GM21786 (cell line): ENCODE measurements around the gene TMC5.
"Not testable (repeated sequence)": the region's sequence is repeated elsewhere in the genome, so short reads cannot be mapped to it uniquely, and the experiment has no call there.

Experiments used
- ATAC-seq: cut with Tn5 transposase; IDR thresholded peaks from one replicate; pipeline ENCODE4 v1.9.1; 2021; ENCODE audit not compliant: unreplicated experiment

The TMC5 gene

DNA sequence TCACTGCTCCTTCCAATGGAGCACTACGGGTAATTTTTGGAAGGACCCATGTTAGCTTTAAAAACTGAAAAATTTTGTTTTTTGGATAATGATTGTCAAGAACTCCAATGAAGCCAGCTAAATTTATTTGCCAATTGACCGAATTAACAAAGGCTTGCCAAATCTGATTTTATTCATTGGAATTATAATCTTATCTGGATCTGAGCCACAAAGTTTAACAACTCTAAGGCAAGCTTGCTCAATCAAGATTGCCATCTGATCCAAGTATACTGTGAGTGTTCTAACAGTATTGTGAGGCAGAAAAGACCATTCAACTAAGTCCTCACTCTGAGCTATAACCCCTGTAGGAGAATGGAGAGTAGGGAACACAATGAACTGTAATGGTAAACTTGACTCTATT, 20.3 kb upstream of the TMC5 start:
- ATAC-seq = not testable (repeated sequence)

- no peak for ATAC-seq
Measured at GRCh38 chr16:19400711-19401110, 17.0 kb upstream of the TMC5 start.

DNA sequence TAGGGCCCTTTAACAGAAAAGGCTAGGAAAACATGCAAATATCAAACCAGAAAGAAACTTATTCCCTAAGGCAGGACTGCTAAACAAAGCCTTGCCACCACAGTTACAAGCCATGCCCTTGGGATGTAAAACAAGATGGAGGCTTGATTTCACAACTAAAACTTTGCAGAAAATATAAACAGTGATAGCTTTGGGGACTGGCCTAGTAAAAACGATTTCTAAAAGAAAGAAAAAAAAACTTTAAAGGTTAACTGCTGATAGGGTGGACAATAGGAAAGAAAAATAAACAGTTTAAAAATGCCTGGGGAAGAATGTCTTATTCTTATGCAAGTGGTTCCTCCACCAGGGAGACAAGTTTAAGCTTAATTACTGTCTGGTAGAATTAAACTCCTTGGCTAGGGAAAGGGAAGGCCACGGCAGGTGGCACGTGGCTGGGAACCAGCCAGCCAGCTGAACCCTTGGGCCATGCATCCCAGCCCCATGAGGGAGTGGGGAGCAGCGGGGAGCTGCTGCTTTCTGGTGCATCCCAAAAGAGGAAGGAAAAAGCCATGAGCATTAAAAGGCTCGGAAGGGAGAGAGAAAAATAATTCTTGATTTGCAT, 10.7 kb upstream of the TMC5 start:
- no peak for ATAC-seq

DNA sequence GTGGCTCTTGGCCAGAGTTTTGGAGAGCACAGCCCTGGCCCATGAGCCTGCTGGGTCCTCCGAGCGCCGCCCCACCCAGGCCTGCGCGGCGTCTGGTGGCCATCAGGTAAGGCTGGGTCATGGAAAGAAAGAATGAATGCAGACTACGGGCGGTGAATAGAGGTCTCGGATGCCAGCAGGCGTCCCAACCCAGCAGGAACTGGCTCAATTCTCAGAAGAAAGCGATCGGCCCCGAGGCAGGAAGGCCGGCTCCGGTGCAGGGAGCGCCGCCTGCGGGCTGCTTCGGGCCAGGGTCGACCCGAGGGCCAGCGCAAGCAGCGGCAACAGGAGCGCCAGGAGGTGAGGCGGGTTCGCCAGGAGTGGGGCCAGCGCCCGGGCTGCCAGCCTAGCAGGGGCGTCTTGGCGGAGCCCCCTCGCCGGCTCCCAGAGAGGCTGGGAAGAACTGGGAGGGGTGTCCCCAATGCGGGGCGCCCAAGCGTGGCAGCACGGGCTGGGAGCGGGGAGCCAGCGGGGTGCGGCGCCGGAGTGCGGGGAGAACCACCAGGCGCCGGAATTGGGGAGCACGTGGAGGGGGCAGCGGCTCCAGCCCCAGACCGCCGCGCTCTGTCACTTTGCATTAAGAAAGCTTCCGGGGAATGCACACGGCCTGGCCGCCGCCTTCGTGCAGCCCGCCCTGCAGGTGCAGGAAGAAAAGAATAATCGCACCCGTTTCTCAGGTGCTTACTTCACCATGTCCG, 7.1 kb upstream of the TMC5 start:
- ATAC-seq = no peak

DNA sequence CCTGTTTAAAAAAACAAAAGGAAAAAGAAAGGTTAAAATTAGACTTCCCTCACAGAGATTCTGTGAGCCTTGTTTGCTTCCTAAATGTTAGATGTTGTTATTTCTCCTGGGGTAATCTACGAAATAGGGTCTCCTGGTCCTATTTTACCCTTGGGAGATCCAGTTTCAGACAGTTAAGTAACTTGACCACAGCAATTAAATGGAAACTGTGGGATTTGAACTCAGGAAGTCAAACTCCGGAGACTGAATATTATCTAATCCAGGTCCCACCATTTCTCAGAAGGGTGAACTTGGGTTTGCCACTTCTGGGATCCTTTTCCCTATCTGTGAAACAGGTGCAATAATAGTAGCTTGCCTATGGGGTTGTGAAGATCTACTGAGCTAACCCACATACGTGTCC, 6.4 kb upstream of the TMC5 start:
- no peak for ATAC-seq

DNA sequence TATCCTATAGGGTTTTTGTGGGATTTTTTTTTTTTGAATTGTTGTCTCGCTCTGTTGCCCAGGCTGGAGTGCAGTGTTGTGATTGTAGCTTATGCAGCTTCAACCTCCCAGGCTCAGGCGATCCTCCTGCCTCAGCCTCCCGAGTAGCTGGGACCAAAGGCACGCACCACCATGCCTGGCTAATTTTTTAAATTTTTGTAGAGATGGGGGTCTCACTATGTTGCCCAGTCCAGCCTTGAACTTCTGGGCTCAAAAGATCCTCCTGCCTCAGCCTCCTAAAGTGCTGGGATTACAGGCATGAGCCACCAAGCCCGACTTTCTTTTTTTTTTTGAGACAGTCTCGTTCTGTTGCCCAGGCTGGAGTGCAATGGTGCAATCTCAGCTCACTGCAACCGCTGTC, 5.6 kb upstream of the TMC5 start:
- ATAC-seq = not testable (repeated sequence)

DNA sequence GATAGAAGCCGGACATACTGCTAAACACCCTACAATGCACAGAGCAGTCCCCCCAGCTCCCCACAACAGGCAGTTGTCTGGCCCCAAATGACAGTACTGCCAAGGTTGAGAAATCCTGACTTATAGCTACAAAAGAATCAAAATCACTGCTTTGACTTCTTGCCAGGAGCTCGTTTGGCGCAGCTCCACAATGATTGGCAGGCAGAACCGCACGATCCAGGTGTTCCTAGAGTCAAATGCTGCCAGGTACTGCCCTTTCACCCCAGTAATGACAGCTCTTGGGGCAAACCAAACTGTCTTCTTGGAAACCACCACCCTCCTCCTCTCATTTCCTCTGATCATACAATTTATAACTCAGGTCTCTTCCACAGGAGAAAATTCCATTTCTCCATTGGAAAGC, 2.2 kb upstream of the TMC5 start:
- no peak for ATAC-seq

DNA sequence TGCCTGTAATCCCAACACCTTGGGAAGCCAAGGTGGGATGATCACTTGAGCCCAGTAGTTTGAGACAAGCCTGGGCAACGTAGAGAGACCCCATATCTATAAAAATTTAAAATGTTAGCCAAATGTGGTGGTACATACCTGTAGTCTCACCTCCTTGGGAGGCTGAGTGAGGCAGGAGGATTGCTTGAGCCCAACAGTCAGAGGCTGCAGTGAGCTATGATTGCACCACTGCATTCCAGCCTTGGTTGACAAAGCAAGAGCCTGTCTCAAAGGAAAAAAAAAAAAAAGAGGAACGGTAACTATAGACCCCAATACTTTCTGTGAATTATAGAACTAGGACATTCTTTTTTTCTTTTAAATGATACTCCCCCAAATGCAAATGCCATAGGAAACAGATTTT, 1.8 kb upstream of the TMC5 start:
- no peak for ATAC-seq

DNA sequence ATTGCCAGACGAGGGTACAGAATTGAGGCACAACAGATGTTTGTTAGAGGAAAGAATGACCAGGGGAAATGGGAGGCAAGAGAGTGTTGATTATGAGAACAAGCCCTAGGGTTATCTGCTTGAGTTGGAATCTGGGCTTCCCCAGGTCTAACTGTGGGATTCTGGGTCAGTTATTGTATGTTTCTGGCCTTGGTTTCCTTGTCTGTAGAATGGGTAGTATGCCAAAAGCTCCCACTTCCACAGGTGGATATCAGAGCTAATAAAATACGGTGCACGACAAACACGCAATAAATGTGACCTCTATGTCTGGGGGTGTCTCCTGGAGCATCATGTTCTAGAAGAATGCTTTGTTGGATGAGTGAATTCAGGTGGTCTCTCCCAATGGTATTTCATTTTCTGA, 517 bp downstream of the TMC5 start:
- no peak for ATAC-seq

GRCh38 chr16:19419698-19420075, 2.0 kb downstream of the TMC5 start:
- ATAC-seq = no peak

DNA sequence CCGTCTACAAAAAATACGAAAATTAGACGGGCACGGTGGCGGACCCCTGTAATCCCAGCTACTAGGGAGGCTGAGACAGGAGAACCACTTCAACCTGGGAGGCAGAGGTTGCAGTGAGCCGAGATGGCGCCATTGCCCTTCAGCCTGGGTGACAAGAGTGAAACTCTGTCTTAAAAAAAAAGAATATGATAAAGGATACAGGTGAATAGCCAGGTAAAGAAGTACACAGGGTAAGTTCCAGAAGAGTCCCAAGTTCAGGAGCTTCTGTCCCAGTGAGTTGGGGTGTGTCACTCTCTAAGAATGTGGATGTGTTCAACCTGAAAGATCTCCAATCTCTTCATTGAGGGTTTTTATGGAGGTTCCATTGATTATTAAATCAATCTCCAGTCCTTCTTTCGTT, 6.8 kb downstream of the TMC5 start:
- ATAC-seq = no peak

- ATAC-seq = no peak
Measured at GRCh38 chr16:19430345-19430744, 12.7 kb downstream of the TMC5 start.

DNA sequence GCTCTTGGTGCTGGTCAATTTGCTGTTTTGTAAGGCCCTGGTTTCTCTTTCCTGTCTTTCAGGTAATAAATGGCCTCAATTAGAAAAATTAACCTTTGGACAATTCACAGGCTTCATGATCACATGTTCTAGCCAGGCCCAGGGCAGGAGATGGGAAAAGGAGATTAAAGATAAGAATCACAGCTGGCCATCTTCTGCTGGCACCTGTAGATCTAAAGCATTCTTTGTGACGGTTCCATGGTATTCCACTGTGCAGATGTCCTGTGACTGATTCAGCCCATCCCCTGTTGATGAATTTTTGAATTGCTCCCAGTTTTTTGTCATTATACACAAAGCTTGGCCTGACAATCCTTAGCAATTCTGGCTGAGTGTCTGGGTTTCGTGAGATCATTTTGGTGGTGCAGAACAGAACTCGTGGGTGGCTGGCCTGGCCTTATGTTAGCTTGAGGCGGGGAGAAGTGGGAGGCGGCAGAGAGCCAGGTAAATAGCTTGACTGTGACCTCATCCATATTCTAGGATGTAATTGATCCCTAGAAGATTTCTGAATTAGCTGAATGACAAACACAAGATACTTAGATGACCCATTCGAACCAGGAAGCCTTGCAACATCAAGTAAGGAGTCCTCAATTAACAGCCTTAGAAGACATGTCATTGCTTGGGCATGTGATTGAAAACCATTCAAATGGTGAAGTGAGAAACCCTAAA, 14.1 kb downstream of the TMC5 start:
- ATAC-seq = no peak

DNA sequence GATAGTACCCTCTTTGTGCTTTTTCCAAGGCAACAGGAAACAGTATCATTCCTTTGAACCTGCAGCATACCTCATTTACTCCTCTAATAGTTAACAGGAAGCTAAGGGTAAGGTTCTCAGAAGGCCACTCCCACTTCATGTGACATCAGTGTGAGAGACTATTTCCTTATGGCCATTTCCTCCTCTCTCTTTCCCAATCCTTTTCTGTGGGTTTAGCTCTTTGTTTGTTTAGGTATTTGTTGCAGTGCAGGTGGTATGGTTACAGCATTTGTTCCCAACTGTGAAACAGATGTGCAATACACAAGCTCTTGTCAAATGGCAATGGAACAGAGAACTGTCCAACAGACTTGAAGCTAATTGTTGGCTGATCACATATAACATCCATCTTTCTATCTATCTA, 14.7 kb downstream of the TMC5 start:
- ATAC-seq = no peak

GRCh38 chr16:19434584-19434983, 16.9 kb downstream of the TMC5 start:
- no peak for ATAC-seq

- no peak for ATAC-seq
Measured at GRCh38 chr16:19436540-19436939, 18.9 kb downstream of the TMC5 start.

DNA sequence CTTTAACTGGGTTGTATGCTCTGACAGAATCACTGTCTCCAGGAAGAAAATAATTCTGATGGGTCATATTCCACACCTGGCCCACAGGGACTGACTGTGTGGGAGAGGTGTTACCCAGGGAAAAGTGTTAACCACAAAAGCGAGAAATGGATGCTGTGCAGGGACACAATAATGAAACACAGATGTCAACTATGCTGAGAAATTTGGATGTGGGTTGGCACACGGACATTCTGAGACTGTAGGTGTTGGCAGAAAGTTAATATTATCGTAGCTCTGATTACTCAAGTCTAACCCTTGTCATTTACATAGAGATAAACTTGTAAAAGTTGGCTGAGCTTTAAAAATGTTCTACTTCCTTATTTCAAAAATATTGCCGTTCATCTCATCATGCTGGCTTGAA, 19.6 kb downstream of the TMC5 start:
- ATAC-seq = no peak

- ATAC-seq = no peak
Measured at GRCh38 chr16:19438739-19439138, 21.1 kb downstream of the TMC5 start.

- ATAC-seq = no peak
Measured at GRCh38 chr16:19439483-19439882, 21.8 kb downstream of the TMC5 start.

GRCh38 chr16:19443659-19444058, 26.0 kb downstream of the TMC5 start:
- no peak for ATAC-seq

GRCh38 chr16:19446300-19446846, 28.7 kb downstream of the TMC5 start:
- no peak for ATAC-seq

DNA sequence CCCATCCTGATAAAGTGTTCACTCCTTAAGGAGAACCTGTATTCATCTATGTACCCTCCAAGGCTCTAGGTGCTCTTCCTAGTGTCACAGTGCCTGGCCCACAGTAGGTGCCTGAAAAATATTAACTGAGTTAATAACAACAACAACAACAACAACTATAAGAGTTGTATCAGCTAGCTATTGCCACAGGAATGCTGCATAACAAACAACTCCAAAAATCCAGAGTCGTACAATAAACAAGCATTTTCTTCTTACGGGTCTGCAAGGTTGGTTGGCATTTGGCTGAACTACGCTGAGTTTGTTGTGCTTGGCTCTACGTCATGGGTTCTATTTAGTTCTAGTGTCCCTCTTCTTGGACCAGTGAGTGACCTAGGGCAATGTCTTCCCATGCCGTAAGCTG, 29.2 kb downstream of the TMC5 start:
- no peak for ATAC-seq
